ENCODE measurements around the gene DEDD.

DNA sequence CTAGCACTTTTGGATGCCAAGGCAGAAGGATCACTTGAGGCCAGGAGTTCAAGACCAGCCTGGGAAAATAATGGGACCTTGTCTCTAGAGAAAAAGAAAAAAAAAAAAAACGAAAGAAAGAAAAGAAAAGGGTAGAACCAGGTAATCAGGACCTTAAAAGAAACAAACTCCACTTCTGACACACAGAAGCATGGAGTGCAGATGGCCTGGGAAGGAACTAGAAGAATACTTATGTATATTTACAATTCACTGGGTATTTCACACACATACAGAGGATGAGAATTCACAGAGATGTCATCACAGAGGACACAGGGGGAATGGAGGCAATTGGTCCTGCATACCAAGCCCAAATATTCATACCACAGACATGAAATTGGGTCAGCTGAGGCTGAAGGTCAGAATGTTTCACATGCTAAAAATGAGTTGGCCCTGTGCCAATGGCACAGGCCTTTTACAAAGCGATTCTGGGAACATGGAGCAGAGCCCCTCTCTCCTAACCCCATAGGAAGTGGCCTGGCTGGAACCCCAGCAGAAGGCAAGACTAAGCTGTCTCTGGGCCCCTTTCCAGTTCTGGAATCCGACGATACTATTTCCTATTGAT, 40.4 kb upstream of the DEDD start:
- TF ChIP-seq, protein P1, sequence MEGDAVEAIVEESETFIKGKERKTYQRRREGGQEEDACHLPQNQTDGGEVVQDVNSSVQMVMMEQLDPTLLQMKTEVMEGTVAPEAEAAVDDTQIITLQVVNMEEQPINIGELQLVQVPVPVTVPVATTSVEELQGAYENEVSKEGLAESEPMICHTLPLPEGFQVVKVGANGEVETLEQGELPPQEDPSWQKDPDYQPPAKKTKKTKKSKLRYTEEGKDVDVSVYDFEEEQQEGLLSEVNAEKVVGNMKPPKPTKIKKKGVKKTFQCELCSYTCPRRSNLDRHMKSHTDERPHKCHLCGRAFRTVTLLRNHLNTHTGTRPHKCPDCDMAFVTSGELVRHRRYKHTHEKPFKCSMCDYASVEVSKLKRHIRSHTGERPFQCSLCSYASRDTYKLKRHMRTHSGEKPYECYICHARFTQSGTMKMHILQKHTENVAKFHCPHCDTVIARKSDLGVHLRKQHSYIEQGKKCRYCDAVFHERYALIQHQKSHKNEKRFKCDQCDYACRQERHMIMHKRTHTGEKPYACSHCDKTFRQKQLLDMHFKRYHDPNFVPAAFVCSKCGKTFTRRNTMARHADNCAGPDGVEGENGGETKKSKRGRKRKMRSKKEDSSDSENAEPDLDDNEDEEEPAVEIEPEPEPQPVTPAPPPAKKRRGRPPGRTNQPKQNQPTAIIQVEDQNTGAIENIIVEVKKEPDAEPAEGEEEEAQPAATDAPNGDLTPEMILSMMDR (IDR thresholded peaks at IDR 0.05): no peak
- TF ChIP-seq POLR2A (IDR thresholded peaks at IDR 0.05): no peak
